Measurements from ENCODE around the gene PAQR6. TPM values are rescaled to one million over a fixed set of nuclear protein-coding genes. Genes with fewer than 3 reads are reported as not detected.
A peak's percentile ranks its signal among the peaks of the same experiment; 100 is the strongest.

Gene PAQR6
- total RNA-seq, 6 experiments from 2014 or later: 0.45 to 0.65 (median 0.52) TPM

DNA sequence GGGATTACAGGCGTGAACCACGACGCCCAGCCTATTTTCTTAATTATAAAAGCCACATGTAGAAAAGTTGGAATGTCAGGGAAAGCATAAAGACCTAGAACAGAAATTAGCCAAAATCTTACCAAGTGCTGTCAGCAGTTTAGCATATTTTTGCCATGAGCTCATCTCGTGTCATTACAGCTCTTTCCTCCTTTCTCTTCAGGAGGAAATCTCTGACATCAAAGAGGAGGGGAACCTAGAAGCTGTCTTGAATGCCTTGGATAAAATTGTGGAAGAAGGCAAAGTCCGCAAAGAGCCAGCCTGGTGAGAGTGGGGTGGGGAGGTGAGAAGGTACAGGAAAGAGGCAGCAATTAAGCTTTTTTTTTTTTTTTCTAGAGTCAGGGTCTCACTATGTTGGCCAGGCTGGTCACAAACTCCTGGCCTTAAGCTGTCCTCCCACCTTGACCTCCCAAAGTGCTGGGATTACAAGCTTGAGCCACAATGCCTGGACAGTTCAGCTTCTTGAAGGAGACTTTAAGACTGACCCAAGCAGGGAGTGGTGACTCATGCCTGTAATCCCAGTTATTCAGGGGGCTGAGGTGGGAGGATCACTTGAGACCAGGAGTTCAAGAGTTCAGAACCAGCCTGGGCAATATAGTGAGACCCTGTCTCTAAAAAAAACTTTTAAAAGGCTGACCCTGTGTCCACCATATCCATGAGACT is 14.3 kb downstream of the PAQR6 start:
- H3K27ac Mint-ChIP-seq: peak overlapping the region; percentile 96
- peak; percentile 73 for DNase-seq
- no peaks in the 10 kb centered on the region for H3K9me3 Mint-ChIP-seq
- H3K4me3 Mint-ChIP-seq: peak overlapping the region; percentile 64
- H3K4me1 Mint-ChIP-seq (ENCODE audit: low read depth): peaks cover 27% of the 10 kb centered on the region
- H3K27me3 Mint-ChIP-seq (ENCODE audit: insufficient read depth): no peaks in the 10 kb centered on the region; the same call in 1 of the 2 replicates
- peaks cover 9% of the 10 kb centered on the region; the same call in 1 of the 2 replicates for H3K36me3 Mint-ChIP-seq (ENCODE audit: low read depth)
- TF ChIP-seq, protein P1, sequence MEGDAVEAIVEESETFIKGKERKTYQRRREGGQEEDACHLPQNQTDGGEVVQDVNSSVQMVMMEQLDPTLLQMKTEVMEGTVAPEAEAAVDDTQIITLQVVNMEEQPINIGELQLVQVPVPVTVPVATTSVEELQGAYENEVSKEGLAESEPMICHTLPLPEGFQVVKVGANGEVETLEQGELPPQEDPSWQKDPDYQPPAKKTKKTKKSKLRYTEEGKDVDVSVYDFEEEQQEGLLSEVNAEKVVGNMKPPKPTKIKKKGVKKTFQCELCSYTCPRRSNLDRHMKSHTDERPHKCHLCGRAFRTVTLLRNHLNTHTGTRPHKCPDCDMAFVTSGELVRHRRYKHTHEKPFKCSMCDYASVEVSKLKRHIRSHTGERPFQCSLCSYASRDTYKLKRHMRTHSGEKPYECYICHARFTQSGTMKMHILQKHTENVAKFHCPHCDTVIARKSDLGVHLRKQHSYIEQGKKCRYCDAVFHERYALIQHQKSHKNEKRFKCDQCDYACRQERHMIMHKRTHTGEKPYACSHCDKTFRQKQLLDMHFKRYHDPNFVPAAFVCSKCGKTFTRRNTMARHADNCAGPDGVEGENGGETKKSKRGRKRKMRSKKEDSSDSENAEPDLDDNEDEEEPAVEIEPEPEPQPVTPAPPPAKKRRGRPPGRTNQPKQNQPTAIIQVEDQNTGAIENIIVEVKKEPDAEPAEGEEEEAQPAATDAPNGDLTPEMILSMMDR (IDR thresholded peaks at IDR 0.05): no peak

DNA sequence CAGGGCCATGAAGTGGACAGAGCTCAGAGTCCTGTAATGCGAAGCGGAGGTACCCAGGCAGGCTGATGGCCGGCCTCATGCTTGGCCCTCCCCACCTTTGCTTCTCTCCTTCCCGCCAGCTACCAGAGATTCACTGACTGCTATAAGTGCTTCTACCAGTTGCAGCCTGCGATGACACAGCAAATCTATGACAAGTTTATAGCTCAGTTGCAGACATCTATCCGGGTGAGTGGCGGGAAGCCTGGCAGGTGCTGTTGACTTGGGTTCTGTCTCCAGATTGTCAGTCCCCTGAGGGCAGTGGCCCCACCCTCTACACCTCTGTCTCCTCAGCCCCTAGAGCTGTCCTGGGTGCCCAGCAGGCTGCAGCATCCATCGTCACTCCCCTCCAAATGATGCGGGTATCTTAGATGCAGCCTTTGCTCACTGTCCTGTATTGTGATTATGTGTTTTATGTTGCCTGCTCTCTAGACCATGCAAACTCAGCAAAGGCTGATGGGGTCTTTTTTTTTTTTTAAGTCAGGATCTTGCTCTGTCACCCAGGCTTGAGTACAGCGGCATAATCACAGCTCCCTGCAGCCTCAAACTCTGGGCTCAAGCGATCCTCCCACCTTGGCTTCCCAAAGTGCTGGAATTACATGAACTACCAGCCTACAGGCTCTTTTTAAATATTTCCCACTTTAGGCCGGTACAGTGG is 15.5 kb downstream of the PAQR6 start:
- Mint-ChIP-seq H3K27ac (no peak overlapping the region; the same call in 1 of the 2 replicates), H3K36me3 (ENCODE audit: low read depth) (peaks cover 15% of the 10 kb centered on the region; the same call in 1 of the 2 replicates)
- TF ChIP-seq, protein P1 (IDR thresholded peaks at IDR 0.05): no peak

DNA sequence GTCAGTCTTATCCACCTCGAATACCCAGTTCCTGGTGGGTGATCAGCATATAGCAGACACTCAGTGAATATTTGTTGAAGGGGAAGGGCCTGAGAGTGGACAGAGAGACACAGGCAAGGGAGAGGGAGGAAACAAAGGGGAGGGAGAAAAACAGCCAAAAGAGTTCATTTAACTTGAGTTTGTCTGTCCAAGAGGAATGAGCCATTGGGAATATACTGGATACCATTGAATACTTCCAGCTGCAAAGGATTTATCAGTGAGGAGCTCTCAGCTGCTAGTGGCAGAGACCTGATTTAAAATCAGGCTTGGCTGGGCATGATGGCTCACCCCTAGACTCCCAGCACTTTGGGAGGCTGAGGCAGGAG is 17.4 kb downstream of the PAQR6 start:
- DNase-seq: no peak
- Mint-ChIP-seq H3K27me3 (ENCODE audit: insufficient read depth) (no peaks in the 10 kb centered on the region; the same call in 1 of the 2 replicates), H3K27ac (no peak overlapping the region), H3K4me1 (ENCODE audit: low read depth) (peaks cover 29% of the 10 kb centered on the region), H3K36me3 (ENCODE audit: low read depth) (peaks cover 11% of the 10 kb centered on the region; the same call in 1 of the 2 replicates), H3K4me3 (no peak overlapping the region), H3K9me3 (no peaks in the 10 kb centered on the region)
- TF ChIP-seq, protein P1 (IDR thresholded peaks at IDR 0.05): no peak

More for the DNA sequence above, 15.5 kb downstream of the PAQR6 start:
- DNase-seq: no peak
- H3K4me3 Mint-ChIP-seq: no peak overlapping the region
- no peaks in the 10 kb centered on the region; the same call in 1 of the 2 replicates for H3K27me3 Mint-ChIP-seq (ENCODE audit: insufficient read depth)
- no peaks in the 10 kb centered on the region for H3K9me3 Mint-ChIP-seq
- H3K4me1 Mint-ChIP-seq (ENCODE audit: low read depth): peaks cover 27% of the 10 kb centered on the region

- Mint-ChIP-seq H3K27me3 (ENCODE audit: insufficient read depth) (no peaks in the 10 kb centered on the region; the same call in 1 of the 2 replicates), H3K27ac (no peak overlapping the region), H3K4me3 (no peak overlapping the region), H3K36me3 (ENCODE audit: low read depth) (peaks cover 11% of the 10 kb centered on the region; the same call in 1 of the 2 replicates), H3K4me1 (ENCODE audit: low read depth) (peaks cover 33% of the 10 kb centered on the region), H3K9me3 (no peaks in the 10 kb centered on the region)
- TF ChIP-seq, protein P1 (IDR thresholded peaks at IDR 0.05): no peak
- DNase-seq: no peak
These were observed 17.9 kb downstream of the PAQR6 start for GRCh38 chr1:156229809-156230472.

- H3K4me3 Mint-ChIP-seq: no peak overlapping the region
- H3K36me3 Mint-ChIP-seq (ENCODE audit: low read depth): peaks cover 11% of the 10 kb centered on the region; the same call in 1 of the 2 replicates
- H3K9me3 Mint-ChIP-seq: no peaks in the 10 kb centered on the region
- TF ChIP-seq, protein P1 (IDR thresholded peaks at IDR 0.05): no peak
- H3K27me3 Mint-ChIP-seq (ENCODE audit: insufficient read depth): no peaks in the 10 kb centered on the region; the same call in 1 of the 2 replicates
- H3K4me1 Mint-ChIP-seq (ENCODE audit: low read depth): peaks cover 29% of the 10 kb centered on the region
- no peak for DNase-seq
- H3K27ac Mint-ChIP-seq: no peak overlapping the region
These were observed 19.4 kb downstream of the PAQR6 start for GRCh38 chr1:156228501-156228900.
